Calu3 (cell line): Measurements from ENCODE around the gene AOC2. TPM values are rescaled to one million over a fixed set of nuclear protein-coding genes. Genes with fewer than 3 reads are reported as not detected.

Experiments
- BruUV-seq: library from RNA; stranded (reverse); fragments of 400-500 nt; replicated peaks from 2 replicates; lab custom pipeline; 2021; lab: Mats Ljungman, UMichigan
- CTCF ChIA-PET: fragments of 300-600 bp; sonication (Branson Sonifier 250); formaldehyde crosslinking; loops from one replicate; lab custom pipeline; 2022; ENCODE audit warnings: antibody characterized with exemption; lab: Charles Lee
- DNase-seq: peaks from one replicate; pipeline ENCODE4 v3.0.0; 2022
- H3K27ac Mint-ChIP-seq: one replicate; pipeline ENCODE4 v1.8.0; 2022; ENCODE audit warnings: mixed read lengths; ENCODE audit not compliant: unreplicated experiment
- H3K27me3 Mint-ChIP-seq: one replicate; pipeline ENCODE4 v1.8.0; 2022; ENCODE audit warnings: mixed read lengths; ENCODE audit not compliant: unreplicated experiment
- H3K36me3 Mint-ChIP-seq: one replicate; pipeline ENCODE4 v1.8.0; 2022; ENCODE audit warnings: mild to moderate bottlenecking, moderate library complexity, mixed read lengths; ENCODE audit not compliant: insufficient read depth, unreplicated experiment
- H3K4me1 Mint-ChIP-seq: one replicate; pipeline ENCODE4 v1.8.0; 2022; ENCODE audit warnings: mild to moderate bottlenecking, low read depth, mixed read lengths; ENCODE audit not compliant: unreplicated experiment
- H3K4me3 Mint-ChIP-seq: one replicate; pipeline ENCODE4 v1.8.0; 2022; ENCODE audit warnings: mild to moderate bottlenecking, low read depth, moderate library complexity, mixed read lengths; ENCODE audit not compliant: unreplicated experiment
- H3K9me3 Mint-ChIP-seq: one replicate; pipeline ENCODE4 v1.8.0; 2022; ENCODE audit warnings: low read depth, mixed read lengths; ENCODE audit not compliant: unreplicated experiment
- intact Hi-C: fragments of 100-400 bp; cut with micrococcal nuclease; formaldehyde crosslinking; loops from one replicate; pipeline ENCODE4 v1.10.0; 2022; ENCODE audit not compliant: unreplicated experiment
- total RNA-seq: library from RNA; stranded (reverse); gene quantifications from 2 replicates; pipeline ENCODE4 v1.2.3, GENCODE V29; 2022
- TF ChIP-seq, protein P1 (sequence below): fragments of 200-600 bp; IDR thresholded peaks from one replicate; pipeline ENCODE4 v1.8.0; 2022; ENCODE audit warnings: antibody characterized with exemption; ENCODE audit not compliant: unreplicated experiment

AOC2 gene
- total RNA-seq, 1 experiment from 2014 or later = 10.5 TPM

DNA sequence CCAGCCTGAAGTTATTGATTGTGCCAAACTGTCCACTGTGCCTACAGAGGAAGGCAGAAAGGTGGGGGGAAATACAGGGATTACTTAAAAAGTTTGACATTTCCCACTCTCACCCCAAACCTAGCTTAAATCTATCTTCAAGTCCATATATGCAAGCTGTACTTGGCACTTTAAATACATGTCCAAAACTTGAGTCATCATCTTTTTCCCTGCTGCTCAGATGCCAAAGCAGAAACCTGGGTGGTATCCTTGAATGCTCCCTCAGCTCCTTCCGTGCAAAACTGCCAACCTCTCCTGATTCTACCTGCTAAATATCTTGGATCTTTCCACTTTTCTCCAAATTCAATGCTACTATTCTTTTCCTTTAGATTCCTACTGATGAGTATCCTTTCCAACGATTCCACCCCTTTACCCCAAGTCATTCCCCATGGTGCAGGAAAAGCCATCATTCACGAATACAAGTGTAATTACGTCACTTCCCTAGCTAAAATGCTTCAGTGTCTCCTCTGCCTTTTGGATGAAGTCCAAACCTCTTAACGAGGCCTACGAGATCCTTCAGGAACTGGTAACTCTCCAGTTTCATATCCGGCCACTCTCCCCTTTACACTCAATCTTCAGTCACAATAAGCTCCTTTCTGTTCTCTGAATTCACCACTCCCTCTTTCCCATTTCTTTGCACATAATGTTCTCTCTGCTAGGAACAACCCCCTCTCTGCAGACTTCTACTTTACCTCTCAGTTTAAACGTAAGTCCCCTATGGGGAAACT is 29.6 kb upstream of the AOC2 start:
- DNase-seq = no peak
- BruUV-seq = no TSS peak
- CTCF ChIA-PET = interaction anchor here (0.7 kb wide), 1 partner anchor 96 kb away, joined by 4 read pairs; no protein-coding TSS in a partner anchor
- H3K27me3 Mint-ChIP-seq = no peaks in the 10 kb centered on the region
- no peak overlapping the region for H3K27ac Mint-ChIP-seq
- H3K36me3 Mint-ChIP-seq = peaks cover 59% of the 10 kb centered on the region
- intact Hi-C loops = no loop called here
- no peak overlapping the region for H3K4me3 Mint-ChIP-seq
- TF ChIP-seq, protein P1, sequence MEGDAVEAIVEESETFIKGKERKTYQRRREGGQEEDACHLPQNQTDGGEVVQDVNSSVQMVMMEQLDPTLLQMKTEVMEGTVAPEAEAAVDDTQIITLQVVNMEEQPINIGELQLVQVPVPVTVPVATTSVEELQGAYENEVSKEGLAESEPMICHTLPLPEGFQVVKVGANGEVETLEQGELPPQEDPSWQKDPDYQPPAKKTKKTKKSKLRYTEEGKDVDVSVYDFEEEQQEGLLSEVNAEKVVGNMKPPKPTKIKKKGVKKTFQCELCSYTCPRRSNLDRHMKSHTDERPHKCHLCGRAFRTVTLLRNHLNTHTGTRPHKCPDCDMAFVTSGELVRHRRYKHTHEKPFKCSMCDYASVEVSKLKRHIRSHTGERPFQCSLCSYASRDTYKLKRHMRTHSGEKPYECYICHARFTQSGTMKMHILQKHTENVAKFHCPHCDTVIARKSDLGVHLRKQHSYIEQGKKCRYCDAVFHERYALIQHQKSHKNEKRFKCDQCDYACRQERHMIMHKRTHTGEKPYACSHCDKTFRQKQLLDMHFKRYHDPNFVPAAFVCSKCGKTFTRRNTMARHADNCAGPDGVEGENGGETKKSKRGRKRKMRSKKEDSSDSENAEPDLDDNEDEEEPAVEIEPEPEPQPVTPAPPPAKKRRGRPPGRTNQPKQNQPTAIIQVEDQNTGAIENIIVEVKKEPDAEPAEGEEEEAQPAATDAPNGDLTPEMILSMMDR = no peak
- H3K9me3 Mint-ChIP-seq = no peaks in the 10 kb centered on the region
- H3K4me1 Mint-ChIP-seq = no peaks in the 10 kb centered on the region

DNA sequence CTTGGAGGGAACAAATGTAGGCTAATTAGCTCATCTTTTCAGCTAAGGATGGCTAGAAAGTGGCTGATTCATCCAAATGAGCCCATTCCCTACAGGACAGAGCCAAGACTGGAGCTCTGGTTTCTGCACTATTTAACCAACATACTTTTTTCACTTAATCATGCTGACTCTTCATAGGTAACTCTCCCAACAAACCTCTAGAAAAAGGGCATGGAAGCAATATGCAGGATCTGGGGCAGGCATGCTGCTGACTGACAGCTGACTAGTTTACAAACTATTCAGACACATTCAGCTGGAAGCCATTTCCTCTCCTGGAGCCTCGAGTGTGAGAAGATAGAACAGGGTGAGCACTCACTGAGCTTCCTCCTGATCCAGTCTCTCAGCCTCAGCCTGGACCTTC is 26.5 kb upstream of the AOC2 start:
- no peak overlapping the region for H3K4me3 Mint-ChIP-seq
- no peaks in the 10 kb centered on the region for H3K9me3 Mint-ChIP-seq
- no peak overlapping the region for H3K27ac Mint-ChIP-seq
- peaks cover 73% of the 10 kb centered on the region for H3K36me3 Mint-ChIP-seq
- H3K27me3 Mint-ChIP-seq = no peaks in the 10 kb centered on the region
- TF ChIP-seq, protein P1 = no peak
- CTCF ChIA-PET = no interaction called here
- H3K4me1 Mint-ChIP-seq = peaks cover 6% of the 10 kb centered on the region
- BruUV-seq = no TSS peak
- intact Hi-C loops = no loop called here
- no peak for DNase-seq

DNA sequence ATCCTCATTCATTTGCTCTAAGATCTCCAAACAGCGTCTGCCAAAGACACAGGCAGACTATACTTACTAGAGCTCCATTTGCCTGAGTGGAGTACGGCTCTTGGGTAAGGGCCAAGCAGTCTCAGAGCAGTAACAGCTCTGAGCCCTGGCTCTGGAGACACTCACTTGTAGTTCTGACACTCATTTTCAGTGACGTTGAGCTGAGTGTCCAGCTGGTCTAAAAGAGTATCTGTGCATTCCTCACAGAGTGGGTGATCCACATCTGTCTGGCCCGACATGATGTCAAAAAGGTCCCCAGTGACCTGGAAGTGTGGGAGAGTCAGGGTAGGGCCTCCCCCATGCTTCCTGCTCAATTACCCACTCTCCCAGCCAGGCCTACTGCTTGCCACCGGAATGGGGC is 26.0 kb upstream of the AOC2 start:
- BruUV-seq = no TSS peak
- no peak overlapping the region for H3K27ac Mint-ChIP-seq
- no peaks in the 10 kb centered on the region for H3K27me3 Mint-ChIP-seq
- H3K36me3 Mint-ChIP-seq = peaks cover 73% of the 10 kb centered on the region
- H3K4me1 Mint-ChIP-seq = peaks cover 6% of the 10 kb centered on the region
- H3K9me3 Mint-ChIP-seq = no peaks in the 10 kb centered on the region
- TF ChIP-seq, protein P1 = no peak
- intact Hi-C loops = no loop called here
- CTCF ChIA-PET = interaction anchor here (0.6 kb wide), 1 partner anchor 240 kb away, joined by 4 read pairs; no protein-coding TSS in a partner anchor
- DNase-seq = no peak
- no peak overlapping the region for H3K4me3 Mint-ChIP-seq

DNA sequence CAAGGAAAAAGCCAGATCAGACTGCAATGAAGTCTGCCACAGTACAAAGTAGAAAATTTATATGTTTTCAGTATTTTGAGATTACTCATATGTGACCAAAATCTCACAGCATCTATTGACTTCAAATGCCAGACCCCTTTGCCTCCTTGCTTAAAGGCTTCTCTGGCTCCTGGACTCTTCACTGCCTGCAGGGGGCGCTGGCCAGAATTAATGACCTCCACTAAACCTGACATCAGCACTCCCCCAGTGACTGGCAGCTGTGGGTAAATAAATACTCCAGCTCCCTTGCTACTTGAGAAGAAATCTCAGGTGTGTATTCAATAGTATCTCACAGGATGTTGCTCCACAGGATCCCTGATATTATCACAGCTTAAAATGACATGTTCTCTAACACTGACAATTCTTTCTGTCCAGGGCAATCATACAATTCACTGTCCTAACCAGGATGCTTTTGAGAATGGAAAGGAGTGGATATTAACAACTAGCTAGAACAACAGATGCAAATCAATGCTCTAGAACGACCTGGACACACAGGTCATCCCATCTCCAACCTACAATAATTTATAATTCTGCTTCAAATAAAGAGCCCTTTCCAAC is 24.3 kb upstream of the AOC2 start:
- Mint-ChIP-seq H3K27ac (no peak overlapping the region), H3K4me1 (peaks cover 6% of the 10 kb centered on the region), H3K9me3 (no peaks in the 10 kb centered on the region), H3K4me3 (no peak overlapping the region), H3K27me3 (no peaks in the 10 kb centered on the region), H3K36me3 (peaks cover 73% of the 10 kb centered on the region)
- intact Hi-C loops = no loop called here
- peak; percentile 83 for DNase-seq
- CTCF ChIA-PET = interaction anchor here (1.0 kb wide), 3 partner anchors 22 to 178 kb away, joined by 3 to 6 read pairs (median 5); partner anchors contain the start of genes CNTD1, COA3 and RPL27
- no TSS peak for BruUV-seq
- TF ChIP-seq, protein P1 = peak; percentile 84
